ACHN (cell line): ENCODE measurements around the gene NFE2L1.
"Not testable (repeated sequence)": the region's sequence is repeated elsewhere in the genome, so short reads cannot be mapped to it uniquely, and the experiment has no call there.

Source experiments
- DNase-seq: peaks from one replicate; pipeline ENCODE4 v3.0.0-alpha.2; 2015
- in situ Hi-C: cut with HindIII; loops from 2 replicates; pipeline ENCODE4 v1.10.0; 2017; ENCODE audit warnings: low sequenced_read_pairs, low pct_ligation_motif_present, low pct_unique_long_range_greater_than_20kb

The NFE2L1 gene

GRCh38 chr17:48058393-48059124 is 10.4 kb downstream of the NFE2L1 start:
- no peak for DNase-seq
- in situ Hi-C loops, result no loop called here

GRCh38 chr17:48059125-48059668 is 11.0 kb downstream of the NFE2L1 start:
- no peak for DNase-seq
- in situ Hi-C loops, result no loop called here

- no peak for DNase-seq
- in situ Hi-C loops, result no loop called here
Observed at GRCh38 chr17:48060249-48060648, 12.1 kb downstream of the NFE2L1 start.

- in situ Hi-C loops, result no loop called here
- no peak for DNase-seq
Observed at GRCh38 chr17:48062273-48062672, 14.1 kb downstream of the NFE2L1 start.

- no peak for DNase-seq
- in situ Hi-C loops, result no loop called here
Observed at GRCh38 chr17:48064638-48065037, 16.5 kb downstream of the NFE2L1 start.

GRCh38 chr17:48066192-48066591 is 18.0 kb downstream of the NFE2L1 start:
- in situ Hi-C loops, result no loop called here
- DNase-seq, result no peak

- no peak for DNase-seq
- in situ Hi-C loops, result no loop called here
Observed at GRCh38 chr17:48066656-48067055, 18.5 kb downstream of the NFE2L1 start.

GRCh38 chr17:48067245-48067644 is 19.1 kb downstream of the NFE2L1 start:
- in situ Hi-C loops, result no loop called here
- no peak for DNase-seq

GRCh38 chr17:48067808-48068207 is 19.6 kb downstream of the NFE2L1 start:
- DNase-seq, in situ Hi-C loops: not testable (repeated sequence)

GRCh38 chr17:48068491-48068961 is 20.4 kb downstream of the NFE2L1 start:
- in situ Hi-C loops, result no loop called here
- peak; percentile 45 for DNase-seq

- in situ Hi-C loops, result no loop called here
- DNase-seq, result no peak
Observed at GRCh38 chr17:48070195-48070594, 22.0 kb downstream of the NFE2L1 start.

- in situ Hi-C loops, result no loop called here
- no peak for DNase-seq
Observed at GRCh38 chr17:48071654-48072053, 23.5 kb downstream of the NFE2L1 start.

GRCh38 chr17:48072811-48073210 is 24.7 kb downstream of the NFE2L1 start:
- in situ Hi-C loops, DNase-seq: not testable (repeated sequence)

- in situ Hi-C loops, DNase-seq: not testable (repeated sequence)
Observed at GRCh38 chr17:48073566-48074094, 25.5 kb downstream of the NFE2L1 start.

- DNase-seq, result peak; percentile 94
- in situ Hi-C loops, result no loop called here
Observed at GRCh38 chr17:48074322-48075081, 26.3 kb downstream of the NFE2L1 start.

- DNase-seq, in situ Hi-C loops: not testable (repeated sequence)
Observed at GRCh38 chr17:48077152-48077551, 29.0 kb downstream of the NFE2L1 start.

- in situ Hi-C loops, result no loop called here
- DNase-seq, result no peak
Observed at GRCh38 chr17:48081858-48082257, 33.7 kb downstream of the NFE2L1 start.

- in situ Hi-C loops, result no loop called here
- DNase-seq, result no peak
Observed at GRCh38 chr17:48084932-48085331, 36.8 kb downstream of the NFE2L1 start.

- no peak for DNase-seq
- in situ Hi-C loops, result no loop called here
Observed at GRCh38 chr17:48093341-48094045, 45.3 kb downstream of the NFE2L1 start.
